Loucy (cell line): ENCODE data around the gene GRAP.

Source experiments
- H2AFZ ChIP-seq: fragments of 200-600 bp; sonication (generic); 2 replicates; pipeline ENCODE4 v1.6.0; 2016; ENCODE audit warnings: antibody characterized with exemption, mild to moderate bottlenecking, low read length, moderate library complexity
- H3F3A ChIP-seq: fragments of 200-600 bp; 2 replicates; pipeline ENCODE4 v1.6.0; 2016; ENCODE audit warnings: antibody characterized with exemption, low read depth, mild to moderate bottlenecking
- H3K27me3 ChIP-seq: fragments of 200-600 bp; sonication (generic); 2 replicates; pipeline ENCODE4 v1.6.1; 2014; ENCODE audit warnings: low read length, mild to moderate bottlenecking; ENCODE audit not compliant: insufficient read depth, poor library complexity, severe bottlenecking
- H3K36me3 ChIP-seq: fragments of 200-600 bp; sonication (generic); 2 replicates; pipeline ENCODE4 v1.6.1; 2016; ENCODE audit warnings: low read length; ENCODE audit not compliant: insufficient read depth
- H3K4me1 ChIP-seq: fragments of 200-600 bp; sonication (generic); 2 replicates; pipeline ENCODE4 v1.5.1; 2014; ENCODE audit warnings: low read length, mild to moderate bottlenecking; ENCODE audit not compliant: insufficient read depth, poor library complexity, severe bottlenecking
- H3K4me2 ChIP-seq: fragments of 200-600 bp; sonication (generic); 2 replicates; pipeline ENCODE4 v1.6.0; 2014; ENCODE audit warnings: antibody characterized with exemption, low read length, low read depth, mild to moderate bottlenecking; ENCODE audit not compliant: poor library complexity, severe bottlenecking
- H3K4me3 ChIP-seq: fragments of 200-600 bp; sonication (generic); 2 replicates; pipeline ENCODE4 v1.5.1; 2014; ENCODE audit warnings: low read length, mild to moderate bottlenecking, mixed read lengths; ENCODE audit not compliant: poor library complexity, severe bottlenecking
- H3K79me2 ChIP-seq: fragments of 200-600 bp; sonication (generic); 2 replicates; pipeline ENCODE4 v1.6.1; 2014; ENCODE audit warnings: low read length; ENCODE audit not compliant: insufficient read depth
- H3K9ac ChIP-seq: fragments of 200-600 bp; sonication (generic); 2 replicates; pipeline ENCODE4 v1.6.0; 2014; ENCODE audit warnings: mild to moderate bottlenecking, low read depth, low read length, moderate library complexity; ENCODE audit not compliant: poor library complexity, severe bottlenecking
- H3K9me2 ChIP-seq: fragments of 200-600 bp; sonication (generic); replicated peaks from 2 replicates; pipeline ENCODE4 v1.6.1; 2016; ENCODE audit warnings: low read depth, low read length, mixed read lengths
- H3K9me3 ChIP-seq: fragments of 200-600 bp; sonication (generic); 2 replicates; pipeline ENCODE4 v1.6.1; 2014; ENCODE audit warnings: mild to moderate bottlenecking, antibody characterized with exemption, low read length, low read depth; ENCODE audit not compliant: insufficient read depth
- H4K20me1 ChIP-seq: fragments of 200-600 bp; sonication (generic); 2 replicates; pipeline ENCODE4 v1.6.0; 2014; ENCODE audit warnings: antibody characterized with exemption, low read length, mild to moderate bottlenecking; ENCODE audit not compliant: insufficient read depth, poor library complexity, severe bottlenecking
- EZH2phosphoT487 ChIP-seq: fragments of 200-600 bp; IDR thresholded peaks from 2 replicates; pipeline ENCODE4 v1.6.1; 2018; ENCODE audit warnings: antibody characterized with exemption, mild to moderate bottlenecking, moderate library complexity, borderline replicate concordance
- TF ChIP-seq, protein P1 (sequence below): fragments of 200-600 bp; sonication (generic); conservative IDR thresholded peaks from 2 replicates; pipeline ENCODE4 v1.5.1; 2014; ENCODE audit warnings: mild to moderate bottlenecking, antibody characterized with exemption, low read length

Gene GRAP

DNA sequence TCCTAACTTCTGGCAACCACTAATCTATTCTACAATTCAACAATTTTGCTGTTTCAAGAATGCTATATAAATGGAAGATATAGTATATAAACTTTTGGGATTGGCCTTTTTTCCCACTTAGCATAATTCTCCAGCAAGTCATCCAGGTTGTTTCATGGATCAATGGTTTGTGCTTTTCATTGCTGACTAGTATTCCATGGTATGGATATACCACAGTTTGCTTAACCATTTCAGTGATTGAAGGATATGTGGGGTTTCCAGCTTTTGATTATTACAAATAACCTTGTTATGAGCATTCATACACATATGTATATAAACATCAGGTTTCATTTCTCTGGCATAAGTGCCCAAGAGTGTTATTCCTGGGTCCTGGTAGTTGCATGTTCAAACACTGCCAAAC, 40.1 kb downstream of the GRAP start:
- no peak overlapping the region for H3K4me3 ChIP-seq
- TF ChIP-seq, protein P1, sequence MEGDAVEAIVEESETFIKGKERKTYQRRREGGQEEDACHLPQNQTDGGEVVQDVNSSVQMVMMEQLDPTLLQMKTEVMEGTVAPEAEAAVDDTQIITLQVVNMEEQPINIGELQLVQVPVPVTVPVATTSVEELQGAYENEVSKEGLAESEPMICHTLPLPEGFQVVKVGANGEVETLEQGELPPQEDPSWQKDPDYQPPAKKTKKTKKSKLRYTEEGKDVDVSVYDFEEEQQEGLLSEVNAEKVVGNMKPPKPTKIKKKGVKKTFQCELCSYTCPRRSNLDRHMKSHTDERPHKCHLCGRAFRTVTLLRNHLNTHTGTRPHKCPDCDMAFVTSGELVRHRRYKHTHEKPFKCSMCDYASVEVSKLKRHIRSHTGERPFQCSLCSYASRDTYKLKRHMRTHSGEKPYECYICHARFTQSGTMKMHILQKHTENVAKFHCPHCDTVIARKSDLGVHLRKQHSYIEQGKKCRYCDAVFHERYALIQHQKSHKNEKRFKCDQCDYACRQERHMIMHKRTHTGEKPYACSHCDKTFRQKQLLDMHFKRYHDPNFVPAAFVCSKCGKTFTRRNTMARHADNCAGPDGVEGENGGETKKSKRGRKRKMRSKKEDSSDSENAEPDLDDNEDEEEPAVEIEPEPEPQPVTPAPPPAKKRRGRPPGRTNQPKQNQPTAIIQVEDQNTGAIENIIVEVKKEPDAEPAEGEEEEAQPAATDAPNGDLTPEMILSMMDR = no peak
- TF ChIP-seq EZH2phosphoT487 = no peak
- H3K36me3 ChIP-seq = no peaks in the 10 kb centered on the region
- H3K27me3 ChIP-seq = no peaks in the 10 kb centered on the region
- H3K4me1 ChIP-seq = peaks cover 7% of the 10 kb centered on the region
- no peaks in the 10 kb centered on the region for H4K20me1 ChIP-seq
- no peak overlapping the region for H2AFZ ChIP-seq
- H3K4me2 ChIP-seq = no peak overlapping the region
- 0 out of 2 replicates have a peak, but pooled peaks cover 4% of the 10 kb centered on the region for H3K9me3 ChIP-seq
- H3K9ac ChIP-seq = no peak overlapping the region
- no peaks in the 10 kb centered on the region for H3K9me2 ChIP-seq
- H3K79me2 ChIP-seq = no peaks in the 10 kb centered on the region
- H3F3A ChIP-seq = no peaks in the 10 kb centered on the region

DNA sequence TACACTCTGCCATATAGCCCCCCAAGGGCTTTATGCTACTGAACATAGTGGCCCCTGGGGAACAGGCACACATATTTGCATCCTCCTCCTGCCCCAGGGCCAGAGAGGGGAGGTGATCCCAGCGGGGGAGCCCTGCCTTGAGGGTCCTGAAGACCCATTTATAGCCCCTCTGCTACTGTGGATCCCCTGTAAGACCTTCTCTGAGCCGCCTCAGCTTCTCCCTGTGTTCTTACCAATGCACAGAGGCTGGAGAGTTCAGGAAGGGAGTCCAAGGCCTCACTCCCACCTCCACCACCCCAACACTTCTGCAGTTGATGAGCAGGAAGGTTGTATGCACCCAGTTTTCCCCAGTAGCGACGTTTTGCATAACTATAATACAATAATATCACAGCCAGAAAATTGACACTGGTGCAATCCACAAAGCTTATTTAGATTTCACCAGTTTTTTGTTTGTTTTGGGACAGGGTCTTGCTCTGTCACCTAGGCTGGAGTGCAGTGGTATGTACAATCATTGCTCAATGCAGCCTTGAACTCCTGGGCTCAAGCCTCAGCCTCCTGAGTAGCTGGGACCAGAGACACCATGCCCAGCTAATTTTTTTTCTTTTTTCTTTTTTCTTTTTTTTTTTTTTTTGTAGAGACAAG, 40.8 kb downstream of the GRAP start:
- Histone ChIP-seq H3K27me3 (no peaks in the 10 kb centered on the region), H3K9ac (no peak overlapping the region), H3K9me2 (no peaks in the 10 kb centered on the region), H3F3A (no peaks in the 10 kb centered on the region), H2AFZ (no peak overlapping the region), H3K36me3 (no peaks in the 10 kb centered on the region), H3K9me3 (0 out of 2 replicates have a peak, but pooled peaks cover 4% of the 10 kb centered on the region), H3K4me2 (no peak overlapping the region), H3K79me2 (no peaks in the 10 kb centered on the region), H3K4me1 (peaks cover 15% of the 10 kb centered on the region), H3K4me3 (no peak overlapping the region), H4K20me1 (no peaks in the 10 kb centered on the region)
- TF ChIP-seq, protein P1 = no peak
- no peak for TF ChIP-seq EZH2phosphoT487

DNA sequence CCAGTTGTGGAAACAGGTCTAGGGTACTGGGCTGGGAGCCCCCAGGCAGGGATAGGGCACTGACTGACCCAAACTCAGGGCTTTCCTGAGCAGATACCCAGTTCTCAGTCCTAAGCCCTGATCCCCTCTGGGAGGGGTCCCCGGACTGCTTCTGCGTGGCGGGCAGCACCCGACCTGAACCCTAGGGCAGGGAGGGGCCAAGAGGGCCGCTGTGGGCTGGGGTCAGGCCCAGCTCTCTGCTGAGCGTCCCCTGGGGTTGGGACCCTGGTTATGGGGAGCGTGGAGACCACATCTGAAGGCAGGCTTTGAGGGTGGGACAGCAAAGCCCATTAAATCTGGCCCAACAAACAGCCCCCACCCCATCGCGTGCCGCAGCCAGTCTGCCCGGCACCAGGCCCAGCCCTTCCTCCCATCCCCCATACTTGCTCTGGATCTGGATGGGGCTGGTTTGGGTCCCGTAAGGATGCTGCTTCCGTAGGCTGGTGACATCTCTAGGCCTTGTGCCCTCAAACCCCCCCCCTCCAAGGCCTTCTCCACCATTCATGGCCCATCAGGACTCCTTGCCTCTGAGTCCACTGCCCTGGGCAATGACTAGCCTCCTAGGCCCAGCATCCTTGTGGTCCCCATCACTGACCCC, 41.5 kb downstream of the GRAP start:
- H3K36me3 ChIP-seq = no peaks in the 10 kb centered on the region
- TF ChIP-seq, protein P1 = no peak
- TF ChIP-seq EZH2phosphoT487 = no peak
- H3K9me3 ChIP-seq = 0 out of 2 replicates have a peak, but pooled peaks cover 4% of the 10 kb centered on the region
- no peaks in the 10 kb centered on the region for H4K20me1 ChIP-seq
- no peaks in the 10 kb centered on the region for H3K9me2 ChIP-seq
- no peak overlapping the region for H3K4me2 ChIP-seq
- H3K4me1 ChIP-seq = peaks cover 18% of the 10 kb centered on the region
- H3K27me3 ChIP-seq = no peaks in the 10 kb centered on the region
- H3F3A ChIP-seq = no peaks in the 10 kb centered on the region
- no peaks in the 10 kb centered on the region for H3K79me2 ChIP-seq
- no peak overlapping the region for H3K4me3 ChIP-seq
- H2AFZ ChIP-seq = no peak overlapping the region
- H3K9ac ChIP-seq = no peak overlapping the region
